GM18868 (cell line): ENCODE data around the gene HDAC4.

Experiments
- ATAC-seq: cut with Tn5 transposase; IDR thresholded peaks from one replicate; pipeline ENCODE4 v1.9.1; 2021; ENCODE audit warnings: mild to moderate bottlenecking, moderate library complexity; ENCODE audit not compliant: unreplicated experiment

The HDAC4 gene

GRCh38 chr2:239385096-239386000 lies 15.5 kb downstream of the HDAC4 start:
- ATAC-seq, result no peak

- ATAC-seq, result no peak
These were observed 17.1 kb downstream of the HDAC4 start for GRCh38 chr2:239383759-239384156.

- no peak for ATAC-seq
These were observed 17.6 kb downstream of the HDAC4 start for GRCh38 chr2:239383036-239383758.

DNA sequence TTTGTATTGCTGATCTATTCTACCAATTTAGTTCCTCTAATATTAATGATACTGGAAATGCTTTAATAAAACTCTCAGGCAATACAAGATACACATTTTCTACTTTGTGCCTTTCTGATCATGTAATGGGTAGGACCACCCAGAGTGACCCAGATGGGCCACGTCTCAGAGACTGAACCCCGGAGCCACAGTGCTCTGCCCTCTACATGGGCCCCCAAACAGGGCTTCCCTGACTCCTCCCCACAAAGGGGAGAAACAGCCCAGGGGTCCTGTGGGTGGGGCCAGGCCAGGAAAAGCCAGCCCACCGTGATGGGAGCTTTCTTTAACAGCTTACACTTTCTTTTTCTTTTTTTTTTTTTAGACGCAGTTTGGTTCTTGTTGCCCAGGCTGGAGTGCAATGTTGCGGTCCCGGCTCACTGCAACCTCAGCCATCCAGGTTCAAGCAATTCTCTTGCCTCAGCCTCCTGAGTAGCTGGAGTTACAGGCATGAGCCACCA lies 18.4 kb downstream of the HDAC4 start:
- ATAC-seq, result no peak

GRCh38 chr2:239381709-239382134 lies 19.1 kb downstream of the HDAC4 start:
- ATAC-seq, result peak; percentile 70

DNA sequence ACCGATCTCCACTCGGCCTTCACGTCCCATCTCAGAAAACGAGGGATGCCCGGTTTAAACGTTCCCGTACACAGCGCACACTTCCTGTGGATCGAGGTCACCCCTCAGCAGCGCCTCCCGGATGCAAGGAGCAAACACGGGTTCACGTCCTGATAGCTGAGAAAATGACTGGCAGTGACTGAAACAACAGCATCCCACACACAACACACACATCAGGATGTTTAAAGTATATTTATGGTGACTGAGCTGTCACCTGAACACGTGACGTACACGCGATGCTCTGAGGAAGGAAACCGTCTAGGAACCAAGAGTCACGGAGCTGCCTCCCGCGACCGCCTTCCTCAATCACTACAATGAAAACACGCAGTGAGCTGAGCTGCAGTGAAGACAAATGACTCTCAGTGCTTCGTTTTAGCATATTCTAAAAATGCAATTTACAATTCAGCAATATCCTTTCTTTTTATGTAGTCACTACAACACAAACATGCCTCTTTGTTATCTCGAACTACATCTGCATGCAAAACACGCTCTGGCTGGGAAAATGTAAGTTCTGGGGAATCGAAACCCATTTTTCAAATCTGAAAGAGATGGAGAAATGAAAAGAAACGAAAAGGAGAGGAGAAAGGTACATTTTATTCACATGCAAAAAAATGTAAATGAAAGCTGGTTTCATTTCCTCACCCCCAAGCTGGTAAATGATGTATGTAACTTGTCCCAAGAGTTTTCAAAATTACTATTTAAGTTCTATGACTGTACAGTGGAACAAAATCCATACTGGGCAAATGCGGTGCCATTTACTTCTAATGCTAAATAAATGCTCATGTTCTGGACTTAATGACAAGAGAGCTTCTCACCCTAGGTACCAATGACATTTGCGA lies 19.8 kb downstream of the HDAC4 start:
- peak; percentile 54 for ATAC-seq

GRCh38 chr2:239379641-239380170 lies 21.1 kb downstream of the HDAC4 start:
- no peak for ATAC-seq

DNA sequence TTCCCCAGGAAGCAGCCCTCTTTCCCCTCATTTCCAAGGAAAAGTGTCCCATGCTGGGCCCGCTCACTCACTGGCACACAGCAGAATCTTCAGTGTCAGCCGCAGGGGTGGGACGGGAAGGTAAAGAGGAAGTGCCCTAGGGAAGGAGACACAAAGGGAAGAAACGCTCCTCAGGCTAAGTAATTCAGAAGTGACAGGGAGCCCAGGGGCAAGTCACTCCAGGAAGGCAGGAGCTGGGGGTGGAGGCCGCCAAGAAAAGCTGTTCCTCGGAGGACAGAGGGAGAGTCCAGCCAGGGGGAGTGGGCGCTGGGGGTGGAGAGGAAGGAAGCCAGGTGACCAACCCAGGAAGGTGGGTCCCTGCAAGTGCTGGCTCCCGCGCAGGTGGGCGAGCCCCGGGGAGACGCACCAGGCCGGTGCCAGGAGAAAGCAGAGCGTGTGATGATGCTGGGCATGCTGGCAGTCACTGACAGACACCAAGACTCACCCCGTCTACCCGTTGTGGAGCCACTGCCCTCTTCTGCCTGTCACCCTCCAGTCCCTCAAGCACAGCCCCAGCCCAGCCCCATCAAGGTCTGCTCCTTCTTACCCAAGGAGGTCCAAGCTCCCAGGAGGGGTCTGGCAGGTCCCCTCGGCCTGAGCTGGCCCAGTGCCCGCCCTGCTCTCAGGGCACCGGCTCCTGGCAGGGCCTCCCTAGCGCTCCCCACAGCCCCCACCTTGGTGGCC lies 21.7 kb downstream of the HDAC4 start:
- ATAC-seq, result no peak

DNA sequence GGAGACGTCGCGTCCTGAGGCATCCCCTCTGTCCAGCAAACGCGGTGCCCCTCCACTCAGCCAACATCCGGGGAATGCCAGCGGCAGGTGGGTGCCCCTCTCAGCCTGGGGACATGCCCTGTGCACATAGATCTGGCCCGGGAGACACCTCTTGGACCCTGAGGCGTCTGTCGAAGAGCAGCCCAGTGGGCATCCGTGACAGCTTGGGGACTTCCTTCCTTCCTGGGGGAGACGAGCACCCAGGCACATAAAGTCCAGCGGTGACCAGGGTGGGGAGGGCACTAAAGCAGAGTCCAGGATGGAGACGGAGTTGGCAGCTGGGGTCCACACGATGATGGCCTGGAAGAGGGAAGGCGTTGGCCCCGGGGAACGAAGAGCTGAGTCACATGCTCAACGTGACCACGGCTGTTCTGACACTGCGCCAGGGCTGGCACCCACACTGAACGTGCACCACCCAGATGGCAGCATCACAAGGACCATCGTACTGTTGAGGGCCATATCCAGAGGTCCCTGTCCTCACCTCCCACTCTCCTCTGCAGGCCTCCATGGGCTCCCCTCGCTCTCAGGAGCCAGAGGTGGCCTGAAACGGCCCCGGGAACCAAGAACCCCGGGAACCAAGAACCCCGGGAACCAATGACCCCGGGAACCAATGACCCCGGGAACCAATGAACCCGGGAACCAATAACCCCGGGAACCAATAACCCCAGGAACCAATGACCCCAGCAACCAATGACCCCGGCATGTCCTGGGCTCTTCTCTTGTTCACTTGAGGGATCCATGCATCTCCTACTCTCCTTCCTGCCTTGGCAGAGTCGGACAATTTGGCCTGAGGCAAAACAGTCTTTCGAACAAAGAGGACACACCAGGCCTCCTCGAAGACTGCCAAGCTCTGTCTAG lies 22.6 kb downstream of the HDAC4 start:
- ATAC-seq, result no peak

DNA sequence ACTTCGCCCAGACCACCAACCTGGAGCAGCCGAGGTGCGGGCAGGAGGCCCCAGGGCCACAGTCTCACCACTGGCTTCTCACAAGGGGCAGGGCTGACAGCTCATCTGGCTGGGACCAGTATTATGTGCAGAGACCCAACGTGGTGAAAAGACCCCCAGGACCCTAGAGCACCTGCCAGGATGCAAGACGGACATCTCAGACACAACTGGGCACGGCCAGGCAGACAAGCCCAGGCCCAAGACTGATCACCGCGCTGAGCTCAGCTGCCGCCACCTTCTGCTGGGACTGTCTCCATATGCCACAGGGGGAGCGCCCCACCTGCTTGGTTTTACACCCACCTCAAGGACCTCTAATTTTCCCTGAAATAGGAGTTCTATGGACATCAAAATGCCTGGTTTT lies 23.2 kb downstream of the HDAC4 start:
- ATAC-seq, result no peak

DNA sequence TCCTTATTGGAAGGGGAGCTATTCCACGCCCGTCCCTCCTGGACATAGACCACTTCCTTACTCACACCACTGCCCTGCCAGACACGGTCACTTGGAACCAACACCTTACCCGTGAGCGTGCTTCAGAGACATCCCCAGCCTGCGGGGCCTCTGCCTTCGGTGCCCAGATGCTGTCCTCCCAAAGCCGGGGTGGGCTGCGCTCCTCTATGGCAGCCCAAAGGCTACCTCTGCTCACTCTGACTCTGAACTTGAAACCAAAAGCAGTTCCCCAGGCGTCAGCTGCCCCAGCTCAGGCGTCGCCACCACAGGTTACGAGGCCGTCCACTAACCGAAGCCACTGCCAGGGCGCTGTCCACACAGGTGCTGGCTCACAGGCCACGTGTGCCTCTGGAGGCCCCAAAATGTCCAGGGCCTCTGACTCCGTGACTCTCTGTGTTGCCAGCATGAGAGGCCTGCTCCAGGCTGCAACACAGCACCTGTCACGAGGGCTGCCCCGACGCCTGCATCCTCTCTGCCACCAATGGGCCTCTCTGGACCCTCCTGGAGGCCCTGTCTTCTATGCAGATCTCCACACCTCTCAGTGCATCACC lies 23.8 kb downstream of the HDAC4 start:
- ATAC-seq, result no peak

DNA sequence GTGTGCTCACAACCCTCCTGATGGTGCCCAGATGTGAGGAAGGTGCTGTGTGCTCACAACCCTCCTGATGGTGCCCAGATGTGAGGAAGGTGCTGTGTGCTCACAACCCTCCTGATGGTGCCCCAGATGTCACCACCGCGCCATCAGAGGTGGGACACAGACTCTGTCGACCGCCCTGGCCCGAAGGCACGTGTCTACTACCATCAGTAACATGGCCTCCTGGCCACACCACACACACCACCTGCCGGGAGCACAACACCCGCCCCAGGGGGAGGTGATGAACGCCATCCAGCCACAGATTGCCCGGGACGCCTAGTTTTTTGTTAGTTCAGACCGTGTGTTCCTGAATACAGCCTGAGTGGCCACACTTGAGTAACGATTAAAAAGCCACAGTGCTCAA lies 24.5 kb downstream of the HDAC4 start:
- ATAC-seq, result no peak

GRCh38 chr2:239375278-239376061 lies 25.4 kb downstream of the HDAC4 start:
- ATAC-seq, result no peak

DNA sequence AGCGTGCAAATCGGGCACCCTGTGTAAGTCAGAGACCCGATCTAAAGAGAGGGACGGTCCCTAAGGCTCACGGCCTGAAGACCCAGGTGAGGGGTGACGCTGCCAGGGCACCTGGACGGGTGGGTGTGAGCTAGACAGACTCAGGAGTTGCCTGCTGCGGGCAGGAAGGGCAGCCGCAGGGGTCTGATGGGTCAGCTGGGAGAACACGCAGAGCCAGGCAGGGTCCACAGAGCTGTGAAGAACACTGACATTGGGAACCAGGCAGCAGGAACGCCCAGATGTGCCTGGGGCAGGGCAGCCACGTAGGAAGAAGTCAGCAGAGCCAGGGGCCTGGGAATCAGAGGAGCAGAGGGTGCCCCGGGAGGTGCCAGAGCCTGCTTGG lies 25.9 kb downstream of the HDAC4 start:
- ATAC-seq, result no peak

DNA sequence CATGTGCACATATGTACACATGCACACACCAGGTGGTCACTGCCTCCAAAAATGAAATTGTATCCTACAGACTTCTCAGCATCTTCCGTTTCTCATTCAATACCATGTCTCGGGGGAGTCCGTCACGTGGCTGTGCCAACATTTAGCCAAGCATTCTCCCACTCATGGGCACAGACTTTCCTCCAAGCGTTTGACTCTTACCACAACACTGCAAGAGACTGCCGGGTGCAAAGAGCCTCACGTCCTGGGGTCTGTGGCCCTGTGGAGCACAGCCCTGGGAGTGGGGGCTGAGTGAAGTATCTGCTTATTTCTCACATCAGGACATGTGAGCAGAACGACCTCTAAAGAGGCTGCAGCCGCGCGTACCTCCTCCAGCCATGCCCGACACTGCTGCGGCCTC lies 28.0 kb downstream of the HDAC4 start:
- no peak for ATAC-seq

DNA sequence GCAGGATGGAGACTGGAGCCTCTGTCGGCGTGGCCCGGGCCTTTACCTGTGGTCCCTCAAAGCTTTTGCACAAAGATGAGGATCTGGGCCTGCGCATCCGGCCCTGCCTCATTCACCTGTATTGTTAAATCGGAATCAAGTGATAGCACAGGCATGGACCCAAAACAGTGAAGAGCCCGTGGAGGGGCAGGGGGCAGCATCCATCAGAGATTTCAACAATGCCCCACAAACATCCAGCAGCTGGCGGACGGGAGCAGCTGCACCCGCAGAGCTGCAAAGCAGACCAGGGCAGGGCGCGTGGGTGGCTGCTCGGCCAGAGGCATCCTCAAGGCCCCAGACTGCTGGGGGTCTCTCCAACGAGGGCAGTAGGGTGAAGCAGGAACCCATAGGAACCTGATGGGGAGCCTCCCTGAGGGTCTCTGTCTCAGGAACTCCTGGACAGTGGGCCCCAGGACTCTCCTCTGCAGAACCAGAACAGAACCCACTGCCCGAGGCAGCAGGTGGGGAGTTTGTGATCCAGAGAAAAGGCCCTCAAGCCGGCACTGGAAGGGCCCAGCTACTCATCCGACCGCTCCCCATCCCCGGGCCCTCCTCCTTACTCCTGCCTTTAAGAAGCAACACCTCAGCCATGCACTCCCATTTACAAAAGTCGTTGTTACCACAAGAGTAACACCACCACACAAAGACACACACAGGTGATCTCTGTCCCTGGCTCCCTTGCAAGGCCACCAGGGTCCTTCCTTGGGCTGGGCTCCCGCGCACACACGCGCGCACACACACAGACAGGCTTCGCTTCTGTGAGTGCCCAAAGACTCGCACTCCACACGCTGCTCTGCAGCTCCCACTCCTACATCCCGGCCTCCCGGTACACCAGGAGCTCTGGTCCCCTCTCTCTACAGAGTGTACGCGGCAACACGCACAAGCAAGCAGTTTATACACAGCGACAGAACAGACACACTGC lies 28.8 kb downstream of the HDAC4 start:
- ATAC-seq, result no peak
